Stimulated activated CD4-positive, alpha-beta T cell treated with anti-CD3 and anti-CD28 coated beads, Interleukin-1b, Interleukin-23, amount 100 ng/mL, for 1 hour (primary cell): ENCODE data around the gene ANAPC4.

Experiments
- DNase-seq, 2 donors: peaks; one replicate each; pipeline ENCODE4 v3.0.0-alpha.2; 2020; ENCODE audit warnings: low read depth in 2 of 2

Gene ANAPC4

DNA sequence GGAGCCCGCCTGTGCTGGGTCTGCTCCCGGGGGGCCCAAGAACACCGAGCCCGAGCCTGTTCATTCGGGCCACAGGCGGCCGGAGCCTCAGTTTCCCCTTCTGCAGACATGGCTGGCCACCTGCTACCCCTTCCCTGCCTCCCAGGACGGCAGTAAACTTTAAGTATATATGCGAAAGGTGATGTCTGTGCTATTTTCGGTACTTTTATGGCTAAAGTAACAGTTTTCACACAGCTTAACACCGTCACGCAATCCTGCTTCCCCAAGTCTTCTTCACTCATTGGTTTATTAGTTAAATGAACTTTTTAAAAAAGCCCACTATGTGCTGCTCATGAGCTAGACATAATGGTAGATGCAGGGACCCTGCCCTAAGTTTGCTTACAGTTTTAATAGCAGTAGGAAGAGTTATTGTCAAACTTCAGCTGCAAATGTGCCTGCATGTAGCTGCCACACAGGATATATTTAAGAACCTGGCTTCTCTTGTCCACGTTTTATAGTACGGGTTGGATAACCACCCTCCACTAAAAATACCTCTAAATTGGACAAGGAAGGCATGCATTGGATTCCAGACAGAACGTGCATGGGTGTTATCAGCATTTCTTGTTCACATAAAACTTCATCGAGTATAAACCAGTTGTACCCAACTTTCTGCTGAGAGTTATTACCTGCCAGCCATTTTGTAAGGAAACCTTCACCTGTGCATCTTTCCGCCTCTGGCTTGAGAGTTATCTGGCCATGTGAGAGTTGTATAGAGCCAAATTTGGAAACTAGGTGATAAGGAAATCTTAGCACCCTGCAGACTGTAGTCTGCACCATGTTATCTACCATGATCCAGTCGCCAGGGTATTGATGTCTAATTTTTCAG is 741 bp downstream of the ANAPC4 start:
- DNase-seq = no peak

DNA sequence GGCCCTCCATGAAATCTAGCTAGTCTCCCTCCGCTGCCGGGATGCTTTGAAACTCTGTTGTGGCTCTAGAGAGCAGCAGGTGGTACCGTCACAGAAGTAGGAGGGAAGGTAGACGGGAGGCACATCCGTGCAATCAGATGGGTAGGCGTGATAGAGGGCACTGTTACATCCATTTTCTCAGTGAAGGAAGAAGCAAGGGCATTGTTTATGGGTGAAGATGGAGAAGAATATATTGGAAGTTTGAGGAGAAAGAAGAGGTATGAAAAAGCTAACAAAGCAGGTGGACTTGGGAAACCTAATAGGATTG is 1.3 kb downstream of the ANAPC4 start:
- DNase-seq = no peak

DNA sequence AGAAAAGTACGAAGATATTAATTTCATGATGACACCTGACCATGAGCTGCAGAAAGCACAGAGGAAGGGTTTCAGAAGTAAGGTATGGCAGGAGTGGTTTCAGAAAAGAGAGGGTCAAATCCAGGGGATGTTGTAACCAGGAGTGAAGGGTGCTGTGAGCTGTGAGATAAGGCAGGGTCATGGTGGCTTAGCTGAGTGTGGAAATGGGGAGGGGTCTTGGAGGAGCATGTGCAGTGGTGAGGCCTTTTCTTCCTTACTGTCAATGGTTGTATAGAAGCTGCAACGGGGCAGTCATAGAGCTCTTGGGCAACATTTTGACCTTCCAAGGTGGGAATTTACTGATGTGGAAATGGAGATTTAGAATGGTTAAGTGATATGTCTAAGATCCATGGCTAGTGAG is 2.5 kb downstream of the ANAPC4 start:
- DNase-seq = no peak

DNA sequence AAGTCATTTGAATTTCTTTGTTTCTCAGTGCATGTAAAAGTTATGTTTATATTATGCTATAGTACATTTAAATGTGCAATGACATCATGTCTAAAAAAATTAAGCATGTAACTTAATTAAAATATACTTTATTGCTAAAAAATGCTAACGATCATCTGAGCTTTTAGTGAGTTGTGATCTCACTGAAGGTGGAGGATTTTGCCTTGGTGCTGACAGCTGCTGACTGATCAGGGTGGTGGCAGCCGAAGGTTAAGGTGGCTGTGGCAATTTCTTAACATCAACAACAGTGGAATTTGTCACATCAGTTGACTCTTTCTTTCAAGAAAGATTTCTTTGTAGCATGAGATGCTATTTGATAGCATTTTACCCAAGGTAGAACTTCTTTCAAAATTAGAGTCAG is 6.6 kb downstream of the ANAPC4 start:
- DNase-seq = no peak

DNA sequence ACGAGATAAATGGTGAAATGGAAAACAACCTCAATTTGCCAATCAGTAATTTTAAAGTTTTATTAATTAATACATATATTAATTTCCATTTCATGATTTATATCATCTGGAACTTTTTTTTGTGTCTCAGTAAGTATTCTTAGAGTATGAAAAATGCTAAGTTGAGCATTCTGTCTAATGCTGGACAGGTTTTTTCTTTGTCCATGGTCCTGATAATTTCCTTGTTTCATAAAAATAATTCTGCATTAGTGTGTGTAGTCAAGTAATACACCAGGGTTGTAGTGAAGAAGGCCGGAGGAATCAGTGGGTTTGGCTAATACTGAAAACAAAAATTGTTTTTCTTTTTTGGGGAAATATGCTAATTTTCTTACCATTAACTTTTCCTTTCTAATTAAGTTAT is 9.9 kb downstream of the ANAPC4 start:
- DNase-seq = no peak

DNA sequence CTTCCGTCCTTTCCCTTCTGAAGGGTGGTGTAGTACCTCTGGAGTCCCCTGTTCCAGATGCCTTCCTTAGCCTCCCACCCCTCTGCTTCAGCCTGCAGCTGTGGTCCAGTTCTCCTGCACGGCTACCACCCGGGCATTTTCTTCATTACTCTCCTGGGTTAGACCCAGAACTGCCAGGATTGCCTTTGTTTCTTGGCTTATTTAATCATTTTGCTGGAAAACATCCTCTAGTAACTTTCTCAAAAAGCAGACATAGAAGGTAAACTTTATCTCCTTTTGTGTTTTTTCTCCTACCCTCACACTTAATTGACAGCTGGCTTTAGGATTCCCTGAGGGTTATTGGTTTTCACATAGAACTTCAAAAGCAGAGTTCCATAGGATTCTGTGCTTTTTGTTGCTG is 20.2 kb downstream of the ANAPC4 start:
- no peak for DNase-seq

DNA sequence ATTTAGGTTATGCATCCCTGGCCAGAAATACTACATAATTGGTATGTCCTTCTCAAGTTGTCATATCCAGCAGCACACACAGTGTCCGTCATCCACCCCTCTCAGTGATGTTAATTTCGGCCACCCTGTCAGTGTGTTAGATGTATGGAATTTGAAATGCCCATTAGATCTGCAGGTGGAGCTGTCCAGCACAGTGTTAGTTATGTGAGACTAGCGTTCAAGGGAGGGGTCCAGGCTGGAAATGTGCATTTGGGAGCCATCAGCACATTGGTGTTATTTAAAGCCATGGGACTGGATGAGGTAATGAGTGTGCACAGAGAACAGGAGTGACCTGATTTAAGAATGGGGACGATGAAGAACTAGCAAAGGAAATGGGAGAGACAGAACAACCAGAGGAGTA is 22.4 kb downstream of the ANAPC4 start:
- DNase-seq = no peak

DNA sequence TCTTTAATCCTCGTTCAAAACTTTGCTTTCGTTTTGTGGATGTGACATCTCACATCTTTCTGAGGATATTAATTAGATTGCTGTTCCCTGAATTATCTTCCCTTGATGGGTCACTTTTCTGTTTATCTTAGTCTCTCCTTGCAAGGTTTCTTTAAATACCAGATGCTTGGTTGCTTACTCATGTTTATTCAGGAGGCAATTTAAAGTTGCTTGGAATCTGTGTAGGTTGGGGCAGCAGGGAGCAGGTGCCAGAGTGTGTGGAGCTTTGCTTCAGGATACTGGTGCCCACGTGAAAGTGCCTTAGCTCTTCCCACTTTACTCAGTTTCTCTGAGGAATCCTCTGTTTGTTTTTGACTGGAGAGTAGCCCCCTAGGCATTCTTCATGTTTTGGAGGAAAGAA is 24.0 kb downstream of the ANAPC4 start:
- DNase-seq = no peak

DNA sequence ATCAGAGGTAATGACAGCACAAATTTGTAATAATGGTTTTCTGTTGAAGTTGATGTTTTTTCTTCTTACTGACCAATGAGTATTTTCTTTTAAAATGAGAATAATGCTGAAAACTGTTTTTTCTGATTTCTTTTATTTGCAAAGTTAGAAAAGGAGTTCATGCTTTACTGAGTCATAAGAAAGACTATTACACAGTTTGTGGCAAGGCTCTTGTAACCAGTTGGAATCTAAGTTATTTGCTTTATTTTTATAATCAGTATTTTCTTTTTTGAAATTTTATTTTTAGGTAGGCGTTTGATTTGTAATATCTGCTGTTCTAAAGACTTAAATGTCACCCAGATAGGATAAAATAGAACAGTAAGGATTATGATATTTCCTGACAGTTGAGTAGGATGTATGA is 25.5 kb downstream of the ANAPC4 start:
- no peak for DNase-seq

DNA sequence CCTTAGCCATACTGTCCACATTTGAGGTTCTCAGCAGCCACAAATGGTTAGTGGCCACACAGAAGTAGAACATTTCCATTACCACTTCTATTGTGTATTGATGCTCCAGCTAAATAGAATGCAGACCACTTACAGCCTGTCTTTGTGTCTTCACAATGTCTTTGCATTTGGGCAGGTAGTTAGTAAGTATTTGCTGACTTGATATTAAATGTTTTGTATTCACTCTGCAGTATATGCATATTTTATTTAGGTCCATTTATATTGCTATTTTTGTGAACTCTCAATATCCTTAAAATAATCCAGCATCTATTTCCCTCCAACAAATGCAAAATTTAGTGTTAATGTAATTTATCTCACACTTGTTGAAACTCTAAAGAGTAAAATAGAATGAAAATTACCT is 26.6 kb downstream of the ANAPC4 start:
- no peak for DNase-seq

DNA sequence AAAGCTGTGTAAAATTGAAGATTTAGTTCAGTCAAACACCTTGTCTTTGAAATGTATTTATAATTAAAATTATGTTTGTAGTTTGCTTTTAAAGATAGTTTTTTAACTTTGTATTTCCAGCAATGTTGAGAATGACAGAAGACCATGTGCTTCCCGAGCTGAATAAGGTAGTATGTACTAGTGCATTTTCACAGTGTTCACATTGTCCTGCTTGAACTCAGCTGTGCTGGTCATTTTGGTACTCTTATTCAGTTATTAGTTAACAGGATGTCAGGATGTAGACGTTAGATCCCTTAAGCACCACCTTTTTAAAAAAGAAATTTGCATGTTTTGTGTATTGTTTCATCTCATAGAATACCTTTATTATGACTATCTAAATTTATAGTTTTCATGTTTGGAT is 28.4 kb downstream of the ANAPC4 start:
- DNase-seq = no peak

DNA sequence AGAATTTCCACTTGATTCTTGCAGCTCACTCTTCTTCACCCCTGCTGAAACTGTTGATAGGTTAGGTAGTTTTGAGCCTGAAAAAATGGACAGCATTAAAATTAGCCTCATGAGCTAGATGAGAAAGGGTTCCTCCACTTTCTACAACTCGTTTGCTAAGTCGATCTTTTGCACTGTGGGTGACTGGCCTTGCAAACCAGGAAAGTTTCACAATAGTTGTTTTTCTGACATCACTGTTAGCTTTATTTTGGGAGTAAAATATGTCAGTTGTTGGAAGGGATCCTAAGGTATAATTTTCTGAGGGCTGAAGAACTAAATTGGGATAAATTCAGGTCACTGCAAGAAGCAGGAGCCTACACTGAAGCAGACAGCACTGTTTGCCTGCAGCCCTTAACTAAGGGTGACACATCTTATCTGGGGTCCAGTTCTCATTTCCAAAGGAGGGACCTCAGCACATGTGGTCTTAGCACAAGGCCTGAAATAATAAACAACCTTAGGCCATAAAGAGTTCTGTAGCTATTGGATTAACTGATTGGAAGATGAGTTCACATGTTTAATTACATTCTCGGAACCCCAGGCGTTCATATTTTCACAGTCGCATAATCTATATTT is 29.1 kb downstream of the ANAPC4 start:
- DNase-seq = no peak

DNA sequence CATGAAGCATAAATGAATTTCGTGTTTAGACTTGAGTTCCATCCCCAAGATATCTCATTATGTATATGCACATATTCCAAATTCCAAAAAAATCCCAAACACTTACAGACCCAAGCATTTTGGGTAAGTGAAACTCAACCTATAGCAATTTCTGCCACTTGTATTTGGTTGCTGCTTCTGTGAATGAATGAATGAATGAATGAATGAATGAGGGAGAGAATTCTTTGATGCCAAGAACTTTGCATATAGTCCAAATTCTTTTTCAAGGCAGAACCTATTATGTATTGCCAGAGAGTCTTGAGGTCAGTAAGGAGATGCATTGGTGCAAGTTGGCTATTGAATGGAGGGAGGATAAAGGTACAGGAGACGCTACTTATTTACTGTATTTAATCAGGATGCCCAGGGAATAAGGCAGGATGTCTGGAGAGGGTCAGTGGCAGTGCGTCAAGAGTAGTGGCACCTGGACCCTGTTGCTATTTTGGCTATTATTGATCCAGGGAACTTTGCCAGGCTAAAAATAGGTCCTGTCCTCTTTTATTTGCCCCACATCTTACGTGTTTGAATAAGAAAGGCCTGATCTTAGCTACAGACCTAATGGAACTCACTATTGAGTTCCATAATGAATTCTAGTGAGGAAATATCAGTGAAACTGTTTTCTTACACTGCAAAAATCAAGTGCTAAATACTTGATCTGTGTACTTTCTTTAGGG is 33.9 kb downstream of the ANAPC4 start:
- DNase-seq = no peak

DNA sequence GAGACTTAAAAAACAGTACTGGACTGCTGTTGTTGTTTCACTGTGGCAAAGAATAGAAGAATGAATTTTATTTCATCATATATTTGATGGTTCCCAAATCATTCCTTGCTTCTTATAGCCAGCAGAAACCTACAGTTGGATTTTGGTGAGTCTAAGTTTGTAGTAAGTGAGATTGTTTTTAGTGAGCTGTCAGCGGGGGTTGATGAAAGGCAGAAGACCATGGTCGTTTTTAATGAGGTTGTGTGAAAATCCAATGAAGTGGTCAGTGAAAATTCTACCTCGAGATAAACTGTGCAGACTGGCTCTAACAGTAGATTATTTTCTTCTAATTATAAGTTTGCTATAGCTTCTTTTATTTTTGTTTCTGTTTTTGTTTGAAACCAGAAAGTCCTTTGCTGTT is 36.2 kb downstream of the ANAPC4 start:
- no peak for DNase-seq

DNA sequence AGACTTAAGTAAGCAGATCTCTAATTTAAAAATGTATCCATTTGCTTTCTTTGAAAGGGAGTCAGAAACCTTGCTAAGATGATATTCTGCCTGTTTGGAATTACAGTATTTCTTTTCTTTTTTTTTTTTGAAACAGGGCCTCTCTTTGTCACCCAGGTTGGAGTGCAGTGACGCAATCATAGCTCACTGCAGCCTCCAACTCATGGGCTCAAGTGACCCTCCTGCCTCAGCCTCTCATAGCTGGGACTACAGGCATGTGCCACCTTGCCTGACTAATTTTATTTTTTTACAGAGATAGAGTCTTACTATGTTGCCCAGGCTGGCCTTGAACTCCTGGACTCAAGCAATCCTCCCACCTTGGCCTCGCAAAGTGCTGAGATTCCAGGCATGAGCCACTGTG is 40.0 kb downstream of the ANAPC4 start:
- DNase-seq = no peak

DNA sequence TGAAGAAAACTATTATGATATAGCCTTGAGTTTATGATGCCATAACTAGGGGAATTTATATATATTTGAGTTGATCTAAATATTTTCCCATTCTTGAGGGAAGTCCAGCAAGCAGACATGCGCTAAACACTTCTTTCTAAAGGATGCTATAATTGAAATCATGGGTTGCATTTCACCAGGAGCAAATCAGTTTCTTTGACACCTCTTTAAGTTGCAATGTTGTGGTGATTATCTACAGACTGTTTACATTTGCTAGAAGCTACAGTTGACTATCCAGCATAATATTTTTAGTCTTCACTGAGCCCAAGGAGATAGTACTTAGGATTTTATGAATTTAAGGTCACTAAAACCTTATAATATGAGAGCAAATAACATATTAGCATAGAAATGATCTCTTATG is 43.9 kb downstream of the ANAPC4 start:
- no peak for DNase-seq

DNA sequence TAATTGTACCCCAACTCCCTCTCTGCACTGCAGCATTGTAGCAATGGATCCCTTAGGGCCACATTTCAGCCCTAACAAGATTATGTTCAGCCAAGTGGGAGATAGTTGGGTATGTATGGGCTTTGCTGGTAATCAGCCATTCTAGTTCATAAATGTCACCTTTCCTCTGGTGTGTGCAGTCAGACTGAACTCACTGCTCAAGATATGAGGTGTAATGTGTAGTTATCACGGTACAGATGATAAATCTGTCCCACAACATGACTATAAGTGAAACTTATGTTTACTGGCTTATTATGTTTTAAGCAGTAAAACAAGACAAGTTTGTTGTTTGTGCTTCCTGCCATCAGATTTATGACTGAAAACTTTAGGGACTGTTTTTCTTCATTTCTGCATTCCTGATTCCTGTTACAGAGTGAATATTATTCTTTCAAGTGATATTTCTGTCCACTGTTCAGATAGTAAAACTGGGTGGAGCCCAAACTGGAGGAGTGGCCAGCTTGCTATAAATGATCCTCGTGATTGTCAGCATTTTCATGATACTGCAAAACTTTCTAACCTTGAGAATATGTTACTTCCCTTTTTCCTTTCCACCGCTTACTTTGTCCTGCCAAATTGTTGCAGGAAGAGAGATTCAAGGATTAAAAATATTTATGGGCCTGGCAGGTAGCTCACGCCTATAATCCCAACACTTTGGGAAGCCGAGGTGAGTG is 44.9 kb downstream of the ANAPC4 start:
- no peak for DNase-seq

DNA sequence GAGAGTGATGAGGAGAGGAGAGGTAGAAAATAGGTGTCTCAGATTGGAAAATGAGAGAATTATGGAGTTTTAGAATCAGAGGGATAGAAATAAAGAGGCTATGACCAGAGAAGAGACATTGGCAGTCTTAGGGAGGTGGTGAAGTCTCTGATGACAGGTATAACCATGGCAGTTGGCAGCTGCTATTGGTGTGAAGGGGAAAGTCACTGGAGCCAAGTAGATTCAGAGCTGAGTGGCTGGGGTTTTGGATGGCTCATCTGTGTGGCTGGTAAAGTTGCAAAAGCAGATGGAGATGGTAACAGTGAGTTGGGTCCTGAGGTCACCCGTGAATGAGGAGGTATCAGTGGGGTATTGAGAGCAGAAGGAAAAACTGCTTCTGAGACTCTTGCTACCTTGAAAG is 46.5 kb downstream of the ANAPC4 start:
- DNase-seq = no peak

DNA sequence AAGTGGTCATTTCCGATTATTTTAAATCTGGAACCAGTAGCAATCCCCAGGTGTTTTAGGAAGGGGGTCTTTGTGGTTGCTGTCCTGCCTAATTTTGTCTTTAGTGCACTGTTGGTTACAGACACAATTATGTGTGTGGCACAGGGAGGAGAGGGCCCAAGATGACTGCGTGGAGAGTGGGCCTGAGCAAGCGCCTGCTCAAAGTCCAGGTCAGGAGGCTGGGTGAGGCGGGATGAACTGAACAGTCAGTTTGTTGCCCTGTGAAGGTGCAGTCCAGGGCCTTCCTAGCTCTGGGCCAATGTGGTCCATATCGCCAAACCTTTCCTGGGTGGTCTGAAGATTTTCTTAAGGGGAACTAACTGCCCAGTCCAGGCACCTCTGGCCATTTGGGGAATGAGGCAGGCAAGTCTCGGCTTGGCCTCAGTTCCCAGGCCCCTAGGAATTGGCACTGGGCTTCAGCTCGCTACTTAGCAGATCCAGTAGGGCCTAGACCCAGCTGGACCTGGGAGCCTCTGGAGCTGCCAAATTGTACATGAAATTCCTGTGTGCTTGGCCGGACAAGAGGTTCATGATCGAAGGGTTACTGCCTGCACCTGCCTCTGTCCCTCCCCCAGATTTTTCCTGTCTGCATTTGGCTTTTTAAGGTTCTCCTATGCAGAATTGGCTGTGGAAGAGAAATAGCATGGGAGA is 47.6 kb downstream of the ANAPC4 start:
- no peak for DNase-seq

DNA sequence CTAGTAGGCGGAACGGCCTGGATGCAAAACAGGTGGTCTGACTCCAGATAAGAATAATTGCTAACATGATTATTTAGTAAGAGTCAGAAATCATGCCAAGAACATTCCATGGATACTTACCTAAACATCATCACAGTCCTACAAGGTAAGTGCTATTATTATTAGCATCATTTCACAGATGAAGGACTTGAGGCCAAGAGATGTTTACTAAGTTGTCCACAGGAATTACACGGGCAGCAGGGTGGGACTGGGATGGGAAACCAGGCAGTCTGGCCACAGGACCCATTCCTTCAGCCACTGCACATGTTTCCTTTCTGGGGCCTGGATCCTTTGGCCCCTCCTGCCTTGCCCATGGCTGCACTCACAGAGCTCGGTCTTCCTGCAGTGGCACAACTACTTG is 48.3 kb downstream of the ANAPC4 start:
- no peak for DNase-seq

DNA sequence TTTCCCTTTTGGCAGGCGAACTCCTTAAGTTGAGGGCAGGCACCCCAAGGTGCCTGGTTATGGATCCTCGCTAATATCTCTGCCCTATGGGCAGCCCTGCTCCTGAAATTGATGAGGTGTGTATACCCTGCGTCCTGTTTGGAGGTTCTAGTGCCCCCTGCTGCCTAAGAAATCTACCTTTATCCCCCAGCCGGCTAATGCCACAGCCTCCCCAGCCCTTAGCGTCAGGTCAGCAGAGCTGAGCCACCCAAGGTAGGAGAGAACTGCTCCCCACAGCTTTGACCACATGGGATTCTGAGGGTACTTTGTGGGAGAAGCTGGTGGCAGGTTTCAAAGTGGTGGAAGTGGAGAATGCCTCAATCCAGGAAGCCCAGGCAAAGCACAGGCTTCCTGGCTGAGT is 50.8 kb downstream of the ANAPC4 start:
- DNase-seq = no peak

DNA sequence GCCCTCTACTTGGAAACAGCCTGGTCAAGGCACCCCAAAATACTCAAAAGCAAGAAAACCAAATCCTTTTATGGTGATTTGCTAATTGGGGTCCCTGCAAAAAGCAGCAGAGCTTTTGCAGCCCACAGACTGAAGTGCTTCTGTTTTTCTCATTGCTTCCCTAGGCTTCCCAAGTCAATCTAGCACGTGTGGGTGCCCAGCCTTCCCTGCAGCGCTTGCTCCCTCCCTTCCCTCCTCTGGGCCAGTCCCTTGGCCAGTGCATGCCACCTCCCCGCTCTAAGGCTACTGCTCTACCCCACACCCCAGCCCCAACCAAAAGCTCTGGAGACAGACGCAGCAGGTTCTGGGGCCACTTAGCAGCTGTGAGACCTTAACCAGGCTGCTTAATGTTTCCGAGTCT is 53.6 kb downstream of the ANAPC4 start:
- no peak for DNase-seq
